K562 (cell line): ENCODE data around the gene KLHL35. TPM values are rescaled to one million over a fixed set of nuclear protein-coding genes. Genes with fewer than 3 reads are reported as not detected.

Source experiments
- ARHGAP35 ChIP-seq: fragments of 450-650 bp; IDR thresholded peaks from 2 replicates; pipeline ENCODE4 v1.6.1; 2018; ENCODE audit not compliant: partially characterized antibody
- CBX1 ChIP-seq: sonication (generic); IDR thresholded peaks from 2 replicates; pipeline ENCODE4 v1.6.1; 2016; ENCODE audit warnings: antibody characterized with exemption, low read depth, mild to moderate bottlenecking
- E2F4 ChIP-seq: sonication (generic); formaldehyde crosslinking; IDR thresholded peaks from 2 replicates; pipeline ENCODE4 v1.8.0; 2022; ENCODE audit warnings: mild to moderate bottlenecking, low read depth, missing genetic modification reagents
- ETS2 ChIP-seq: IDR thresholded peaks from 2 replicates; pipeline ENCODE4 v1.6.1; 2016; ENCODE audit warnings: borderline replicate concordance, missing genetic modification characterization, mild to moderate bottlenecking, moderate library complexity, missing compliant biosample characterization; ENCODE audit not compliant: poor library complexity, severe bottlenecking
- ETV6 ChIP-seq, 3 experiments: fragments of 150-350 bp in 1 of 3; sonication (generic) in 1 of 3; formaldehyde crosslinking in 1 of 3; IDR thresholded peaks; 2 replicates each; pipeline versions ENCODE4 v1.6.1 to v1.8.0; 2014 to 2022; ENCODE audit warnings: borderline replicate concordance in 2 of 3, low read depth in 2 of 3, antibody characterized with exemption in 1 of 3, low read length in 1 of 3, mild to moderate bottlenecking in 1 of 3, missing genetic modification reagents in 1 of 3
- HDAC2 ChIP-seq: fragments of 450-650 bp; IDR thresholded peaks from 2 replicates; pipeline ENCODE4 v1.6.1; 2016; ENCODE audit warnings: mild to moderate bottlenecking
- MLX ChIP-seq, 2 experiments: fragments of 450-650 bp in 1 of 2; sonication (generic) in 1 of 2; formaldehyde crosslinking; conservative IDR thresholded peaks; 2 replicates each; pipeline versions ENCODE4 v1.4.0 to v1.8.1; 2020 to 2022; ENCODE audit warnings: mild to moderate bottlenecking in 1 of 2, missing genetic modification reagents in 1 of 2
- NCOA6 ChIP-seq: fragments of 450-650 bp; IDR thresholded peaks from 2 replicates; pipeline ENCODE4 v1.6.1; 2017; ENCODE audit warnings: mild to moderate bottlenecking
- NELFE ChIP-seq: IDR thresholded peaks from 2 replicates; pipeline ENCODE4 v1.6.1; 2011; ENCODE audit warnings: mild to moderate bottlenecking; ENCODE audit not compliant: insufficient read depth, insufficient read length
- NFE2L1 ChIP-seq: fragments of 450-650 bp; IDR thresholded peaks from 2 replicates; pipeline ENCODE4 v1.6.1; 2016; ENCODE audit warnings: missing genetic modification characterization, low read depth, mild to moderate bottlenecking, missing compliant biosample characterization, moderate library complexity, borderline replicate concordance
- NR2F6 ChIP-seq: fragments of 450-650 bp; formaldehyde crosslinking; IDR thresholded peaks from 2 replicates; pipeline ENCODE4 v1.4.0; 2020; ENCODE audit warnings: mild to moderate bottlenecking
- PURB ChIP-seq: sonication (generic); formaldehyde crosslinking; IDR thresholded peaks from 2 replicates; pipeline ENCODE4 v1.9.0; 2021; ENCODE audit warnings: low read depth, mild to moderate bottlenecking, missing genetic modification reagents
- PYGO2 ChIP-seq: fragments of 450-650 bp; IDR thresholded peaks from 2 replicates; pipeline ENCODE4 v1.6.1; 2016; ENCODE audit warnings: mild to moderate bottlenecking, missing genetic modification characterization, moderate library complexity, missing compliant biosample characterization
- THRB ChIP-seq: fragments of 450-650 bp; formaldehyde crosslinking; conservative IDR thresholded peaks from 2 replicates; pipeline ENCODE4 v1.4.0; 2022; ENCODE audit warnings: mild to moderate bottlenecking, missing genetic modification characterization
- ZNF140 ChIP-seq: fragments of 250-450 bp; sonication (Bioruptor Pico); IDR thresholded peaks from 2 replicates; pipeline ENCODE4 v1.8.0; 2021; ENCODE audit warnings: moderate library complexity, mild to moderate bottlenecking, inconsistent platforms
- ZNF274 ChIP-seq: IDR thresholded peaks from 2 replicates; pipeline ENCODE4 v1.6.1; 2011; ENCODE audit warnings: low read depth, mild to moderate bottlenecking, low read length, moderate library complexity, borderline replicate concordance
- ZNF75A ChIP-seq: fragments of 450-650 bp; formaldehyde crosslinking; IDR thresholded peaks from 2 replicates; pipeline ENCODE4 v1.4.0; 2020; ENCODE audit warnings: mild to moderate bottlenecking
- ZNF766 ChIP-seq: fragments of 200-800 bp; sonication (Bioruptor generic); conservative IDR thresholded peaks from 2 replicates; pipeline ENCODE4 v1.6.1; 2016; ENCODE audit warnings: missing genetic modification characterization, missing compliant biosample characterization
- polyA plus RNA-seq, 8 experiments: library from polyadenylated mRNA; depleted of rRNA in 4 of 8; stranded (reverse) in 5 of 8; unstranded in 3 of 8; fragments of >200 nt; fragmentation: Nextera tagmentation in 2 of 8; fragmentation: Illumina TruSeq in 1 of 8; extraction: Ambion mirVana in 2 of 8; extraction: Trizol in 1 of 8; gene quantifications; 2 replicates each; pipeline versions ENCODE4 v1.2.1 to v1.2.3, GENCODE V29; 2011 to 2014; ENCODE audit warnings: inconsistent platforms in 1 of 8, missing spikeins in 1 of 8
- total RNA-seq, 7 experiments: library from RNA; depleted of rRNA in 6 of 7; stranded (reverse); fragments of >200 nt in 6 of 7; fragmentation: Illumina TruSeq in 2 of 7; extraction: Trizol in 2 of 7; gene quantifications; 2 replicates each; pipeline versions ENCODE4 v1.2.1 to v1.2.3, GENCODE V29; 2011 to 2021; ENCODE audit warnings: low replicate concordance in 1 of 7
- TF ChIP-seq, protein P1 (sequence below), 2 experiments: IDR thresholded peaks; 2 replicates each; pipeline ENCODE4 v1.6.1; 2011; ENCODE audit warnings: borderline replicate concordance in 1 of 2, control low read depth in 1 of 2, low read depth in 1 of 2, low read length in 1 of 2, mild to moderate bottlenecking in 1 of 2, mixed read lengths in 1 of 2, moderate library complexity in 1 of 2; ENCODE audit not compliant: insufficient read depth in 1 of 2, insufficient read length in 1 of 2, poor library complexity in 1 of 2, severe bottlenecking in 1 of 2; ENCODE audit errors: extremely low read depth in 1 of 2
- TF ChIP-seq, protein P2 (sequence below): fragments of 250-450 bp; sonication (Bioruptor Pico); IDR thresholded peaks from 2 replicates; pipeline ENCODE4 v1.8.0; 2022; ENCODE audit warnings: moderate library complexity, mild to moderate bottlenecking, inconsistent platforms

The KLHL35 gene
- total and polyA plus RNA-seq, 9 of the 15 experiments (the other 6 are each of a cell fraction or from before 2014, with no cell fraction given) = not detected

DNA sequence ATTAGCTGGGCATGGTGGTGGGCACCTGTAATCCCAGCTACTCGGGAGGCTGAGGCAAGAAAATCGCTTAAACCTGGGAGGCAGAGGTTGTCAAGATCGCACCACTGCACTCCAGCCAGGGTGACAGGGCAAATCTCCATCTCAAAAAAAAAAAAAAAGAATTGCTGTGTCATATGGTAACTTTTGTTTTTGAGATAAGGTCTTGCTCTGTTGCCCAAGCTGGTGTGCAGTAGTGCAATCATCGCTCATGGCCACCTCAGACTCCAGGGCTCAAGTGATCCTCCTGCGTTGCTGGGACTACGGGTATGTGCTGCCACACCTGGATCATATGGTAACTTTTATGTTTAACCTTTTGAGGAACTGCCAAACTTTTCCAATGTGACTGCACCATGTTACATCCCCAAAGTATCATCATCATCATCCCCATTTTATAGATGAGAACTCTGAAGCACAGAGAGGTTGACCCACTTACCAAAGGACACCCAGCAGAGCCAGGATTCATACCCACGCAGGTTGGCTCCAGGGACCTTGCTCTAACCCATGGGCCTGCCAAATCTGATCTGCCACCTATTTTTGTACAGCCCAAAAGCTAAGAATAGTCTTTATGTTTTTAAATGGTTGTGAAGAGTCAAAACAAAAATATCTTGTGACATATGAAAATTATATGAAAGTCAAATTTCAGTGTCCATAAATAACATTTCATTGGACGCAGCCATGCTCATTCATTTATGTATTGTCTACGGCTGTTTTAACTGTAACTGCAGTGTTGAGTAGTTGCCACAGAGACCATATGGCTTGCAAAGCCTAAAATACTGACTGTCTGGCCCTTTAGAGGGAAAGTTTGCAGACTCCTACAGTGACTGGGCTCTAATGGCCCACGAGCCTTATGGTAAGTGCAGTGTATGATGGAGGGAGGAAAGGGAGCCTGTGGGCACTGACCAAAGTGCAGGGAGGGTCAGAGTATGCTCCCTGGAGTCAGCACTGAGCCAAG, 47.5 kb upstream of the KLHL35 start (continued):
- TF ChIP-seq NCOA6 (no peak), E2F4 (no peak), HDAC2 (peak; percentile 98), ETS2 (tag) (no peak), ETV6 (IDR thresholded peaks at IDR 0.05; ENCODE audit: borderline replicate concordance in 1 of 2, low read depth in 2 of 2, low read length in 1 of 2) (no peak), ETV6 (CRISPR knock-in tag; IDR thresholded peaks at IDR 0.05; ENCODE audit: borderline replicate concordance) (no peak), ZNF766 (CRISPR knock-in tag) (peak; percentile 87), ZNF274 (no peak), NELFE (no peak), NFE2L1 (tag) (peak; percentile 85), MLX (CRISPR knock-in tag; conservative IDR thresholded peaks at IDR 0.05) (no peak), ZNF140 (CRISPR knock-in tag) (no peak), ARHGAP35 (no peak), PURB (CRISPR knock-in tag) (no peak), PYGO2 (tag) (peak; percentile 16; the same call in 1 of the 2 replicates), CBX1 (peak; percentile 81; the same call in 1 of the 2 replicates), NR2F6 (CRISPR knock-in tag) (no peak), ZNF75A (CRISPR knock-in tag) (no peak), THRB (no peak)
- TF ChIP-seq, protein P1, sequence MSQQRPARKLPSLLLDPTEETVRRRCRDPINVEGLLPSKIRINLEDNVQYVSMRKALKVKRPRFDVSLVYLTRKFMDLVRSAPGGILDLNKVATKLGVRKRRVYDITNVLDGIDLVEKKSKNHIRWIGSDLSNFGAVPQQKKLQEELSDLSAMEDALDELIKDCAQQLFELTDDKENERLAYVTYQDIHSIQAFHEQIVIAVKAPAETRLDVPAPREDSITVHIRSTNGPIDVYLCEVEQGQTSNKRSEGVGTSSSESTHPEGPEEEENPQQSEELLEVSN (IDR thresholded peaks at IDR 0.05; ENCODE audit: borderline replicate concordance in 1 of 2, extremely low read depth in 1 of 2, insufficient read depth in 1 of 2, insufficient read length in 1 of 2, low read depth in 1 of 2, low read length in 1 of 2, poor library complexity in 1 of 2, severe bottlenecking in 1 of 2) = no peak
- TF ChIP-seq, protein P2, sequence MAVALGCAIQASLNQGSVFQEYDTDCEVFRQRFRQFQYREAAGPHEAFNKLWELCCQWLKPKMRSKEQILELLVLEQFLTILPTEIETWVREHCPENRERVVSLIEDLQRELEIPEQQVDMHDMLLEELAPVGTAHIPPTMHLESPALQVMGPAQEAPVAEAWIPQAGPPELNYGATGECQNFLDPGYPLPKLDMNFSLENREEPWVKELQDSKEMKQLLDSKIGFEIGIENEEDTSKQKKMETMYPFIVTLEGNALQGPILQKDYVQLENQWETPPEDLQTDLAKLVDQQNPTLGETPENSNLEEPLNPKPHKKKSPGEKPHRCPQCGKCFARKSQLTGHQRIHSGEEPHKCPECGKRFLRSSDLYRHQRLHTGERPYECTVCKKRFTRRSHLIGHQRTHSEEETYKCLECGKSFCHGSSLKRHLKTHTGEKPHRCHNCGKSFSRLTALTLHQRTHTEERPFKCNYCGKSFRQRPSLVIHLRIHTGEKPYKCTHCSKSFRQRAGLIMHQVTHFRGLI = no peak
